Inflammatory macrophage (primary cell): Measurements from ENCODE around the gene MXD3.
"Not testable (repeated sequence)": the region's sequence is repeated elsewhere in the genome, so short reads cannot be mapped to it uniquely, and the experiment has no call there.

Experiments
- DNase-seq, 2 donors: peaks; one replicate each; pipeline ENCODE4 v3.0.0-alpha.2; 2020 to 2022

Gene MXD3

DNA sequence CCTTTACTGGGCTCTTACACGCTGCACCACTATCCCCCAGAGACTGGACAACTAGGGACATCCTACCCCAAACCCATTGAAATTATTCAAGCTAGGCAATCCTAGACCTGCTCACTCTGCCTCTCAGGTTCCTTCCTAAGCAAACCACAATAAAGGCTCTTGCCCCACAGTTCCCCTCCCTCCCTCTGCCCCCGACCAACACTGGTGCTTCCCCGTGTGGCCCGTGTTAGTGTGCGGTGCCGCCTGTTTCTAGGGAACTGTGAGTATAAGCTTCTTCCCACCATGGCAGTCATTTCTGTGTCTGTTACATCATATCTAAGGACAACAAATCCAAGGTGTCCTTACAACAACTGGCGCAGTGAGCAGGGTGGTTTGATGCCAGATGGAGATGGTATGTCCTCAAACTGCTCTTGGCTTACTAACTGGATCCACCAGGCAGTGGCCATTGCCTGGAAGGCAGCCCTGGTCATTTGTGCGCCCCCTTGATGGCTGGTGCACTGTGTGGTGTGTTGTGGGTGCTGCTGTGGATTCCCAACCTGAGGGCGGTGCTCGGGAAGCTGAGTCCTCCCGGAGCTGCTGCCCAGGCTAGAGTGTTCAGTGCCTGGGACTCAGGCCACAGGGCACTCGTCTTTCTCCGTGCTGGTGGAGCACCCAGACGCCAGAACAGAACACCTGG lies 8.4 kb upstream of the MXD3 start:
- peak in 1 of 2 donors; percentile 36 for DNase-seq

GRCh38 chr5:177317959-177318377 lies 6.3 kb upstream of the MXD3 start:
- peak; percentile 86 to 87 for DNase-seq

- no peak for DNase-seq
These were observed 4.3 kb upstream of the MXD3 start for GRCh38 chr5:177316005-177316404.

- no peak for DNase-seq
These were observed 3.7 kb upstream of the MXD3 start for GRCh38 chr5:177315411-177315810.

DNA sequence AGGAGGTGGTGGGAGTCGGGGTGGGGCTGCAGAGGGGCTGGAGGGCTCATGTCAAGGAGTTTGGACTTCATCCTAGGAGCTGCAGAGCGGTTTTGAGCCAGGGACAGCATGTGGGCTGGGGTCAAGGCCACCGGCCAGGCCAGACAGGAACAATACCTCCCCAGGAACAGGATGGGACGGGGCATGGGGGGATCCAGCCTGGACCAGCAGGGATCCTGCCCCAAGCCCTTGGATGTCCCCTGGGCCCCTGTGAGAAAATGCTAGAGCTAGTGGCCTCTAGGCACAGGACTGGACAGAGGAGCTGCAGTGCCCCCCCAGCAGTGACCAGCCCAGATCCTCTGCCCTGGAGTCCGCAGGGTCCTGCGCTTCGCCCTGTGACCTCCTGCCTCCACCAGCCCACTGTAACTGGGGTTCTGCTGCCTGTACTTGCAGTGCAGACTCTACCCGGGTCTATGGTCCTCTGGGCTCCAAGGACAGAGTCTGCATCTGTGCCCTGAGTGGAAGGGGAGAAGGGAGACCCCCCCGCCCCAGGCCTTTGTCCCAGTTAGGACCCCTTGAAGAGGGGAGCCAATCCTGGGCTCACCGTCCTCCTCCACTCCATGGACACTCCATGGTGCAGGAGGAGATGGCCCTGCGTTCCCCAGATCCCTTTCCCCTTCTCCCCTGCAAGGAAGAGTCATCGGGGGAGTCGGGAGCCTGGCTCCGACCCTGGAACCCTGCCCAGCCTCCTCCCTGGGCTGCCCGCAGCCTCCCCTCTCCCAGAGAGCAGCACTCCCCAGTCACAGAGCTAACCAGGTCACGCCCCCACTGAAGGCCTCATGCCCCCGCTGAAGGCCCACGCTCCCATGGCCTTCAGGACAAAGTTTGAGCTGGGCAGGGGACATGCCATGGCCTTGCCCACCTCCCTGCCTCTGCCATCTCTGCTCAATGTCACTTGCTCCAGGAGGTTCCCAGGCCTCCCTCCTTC lies 3.0 kb upstream of the MXD3 start:
- DNase-seq, result no peak

- no peak for DNase-seq
These were observed 2.0 kb upstream of the MXD3 start for GRCh38 chr5:177313561-177314259.

DNA sequence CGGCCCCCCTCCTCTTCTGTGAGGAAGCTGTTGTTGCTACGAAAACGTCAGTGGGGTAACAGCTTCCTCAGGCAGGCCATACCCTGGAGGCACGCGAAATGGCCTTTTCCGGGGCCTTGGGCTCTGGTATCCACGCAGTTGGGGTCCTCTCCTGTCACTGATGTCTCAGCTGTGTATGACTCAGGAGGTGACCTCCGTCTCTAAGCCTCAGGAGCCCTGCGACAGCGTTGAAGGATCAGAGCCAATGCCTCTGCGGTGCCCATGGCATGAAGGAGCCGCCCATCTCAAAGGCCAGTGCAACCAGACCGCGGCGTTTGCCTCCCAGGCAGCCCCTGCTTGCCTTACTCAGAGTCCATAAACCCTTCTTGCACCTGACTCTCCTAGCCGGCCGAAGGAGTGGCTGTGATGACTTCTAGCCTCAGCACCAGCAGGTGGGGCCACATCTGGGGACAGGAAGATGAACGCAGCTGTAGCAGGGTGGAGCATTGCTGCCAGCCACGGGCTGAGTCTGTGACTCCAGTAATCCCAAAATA lies 1.0 kb upstream of the MXD3 start:
- DNase-seq, result no peak

DNA sequence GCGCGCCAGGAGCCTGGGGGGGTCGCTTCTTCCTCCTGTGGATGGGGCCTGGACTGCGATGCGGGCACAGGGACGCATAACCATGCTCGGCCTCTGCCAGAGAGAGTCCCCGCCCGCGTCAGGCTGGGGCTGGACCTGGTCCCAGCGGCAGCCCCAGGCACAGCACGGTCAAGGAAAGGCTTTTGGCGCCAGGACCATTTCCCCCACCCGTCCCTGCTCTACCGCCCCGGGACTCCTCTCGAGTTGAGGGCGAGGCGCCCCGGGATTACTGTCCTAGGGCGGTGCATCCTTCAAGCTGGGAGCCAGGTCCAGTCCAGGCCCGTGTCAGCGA lies 341 bp downstream of the MXD3 start:
- no peak for DNase-seq

- peak; percentile 45 to 53 for DNase-seq
These were observed 824 bp downstream of the MXD3 start for GRCh38 chr5:177310757-177311391.

- no peak for DNase-seq
These were observed 1.4 kb downstream of the MXD3 start for GRCh38 chr5:177310332-177310731.

DNA sequence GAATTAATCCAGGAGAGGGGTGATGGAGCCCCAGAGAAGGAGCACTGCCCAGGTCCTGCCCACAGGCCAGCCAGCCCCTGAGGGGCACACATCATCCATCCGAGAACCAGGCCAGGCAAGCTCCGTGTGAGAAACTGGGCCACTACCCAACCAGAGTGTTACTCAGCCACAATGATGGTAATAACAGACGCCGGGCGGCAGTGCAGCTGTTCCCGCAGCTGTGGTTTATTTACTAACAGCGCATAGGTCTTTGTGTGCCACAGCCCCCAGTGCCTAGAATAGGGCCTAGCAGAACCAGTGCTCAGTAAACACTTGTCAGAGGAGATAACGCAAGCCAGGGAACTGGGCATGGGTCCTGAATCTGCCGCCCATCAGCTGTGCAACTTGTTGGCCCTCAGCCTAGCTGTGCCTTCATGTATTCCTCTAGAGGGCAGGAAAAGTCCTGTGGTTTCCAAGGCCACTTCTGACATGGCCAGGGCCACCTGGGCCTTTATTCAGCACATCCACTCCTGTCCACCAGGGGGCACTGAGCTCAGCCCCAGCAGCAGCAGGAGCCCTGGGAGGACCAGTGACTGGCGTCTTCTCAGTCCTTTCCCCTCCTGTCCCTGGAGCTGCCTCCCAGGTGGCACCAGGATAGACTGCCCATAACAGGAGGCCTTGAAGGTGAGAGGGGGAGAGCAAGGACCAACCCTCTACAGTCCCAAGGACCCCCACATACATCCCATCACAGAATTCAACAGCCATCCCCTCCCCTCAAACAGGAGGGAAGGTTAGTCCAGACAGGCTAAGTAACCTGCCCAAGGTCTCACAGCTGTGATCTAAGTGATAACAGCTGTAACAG lies 2.1 kb downstream of the MXD3 start:
- peak; percentile 38 to 43 for DNase-seq

GRCh38 chr5:177308740-177309139 lies 3.0 kb downstream of the MXD3 start:
- no peak for DNase-seq

DNA sequence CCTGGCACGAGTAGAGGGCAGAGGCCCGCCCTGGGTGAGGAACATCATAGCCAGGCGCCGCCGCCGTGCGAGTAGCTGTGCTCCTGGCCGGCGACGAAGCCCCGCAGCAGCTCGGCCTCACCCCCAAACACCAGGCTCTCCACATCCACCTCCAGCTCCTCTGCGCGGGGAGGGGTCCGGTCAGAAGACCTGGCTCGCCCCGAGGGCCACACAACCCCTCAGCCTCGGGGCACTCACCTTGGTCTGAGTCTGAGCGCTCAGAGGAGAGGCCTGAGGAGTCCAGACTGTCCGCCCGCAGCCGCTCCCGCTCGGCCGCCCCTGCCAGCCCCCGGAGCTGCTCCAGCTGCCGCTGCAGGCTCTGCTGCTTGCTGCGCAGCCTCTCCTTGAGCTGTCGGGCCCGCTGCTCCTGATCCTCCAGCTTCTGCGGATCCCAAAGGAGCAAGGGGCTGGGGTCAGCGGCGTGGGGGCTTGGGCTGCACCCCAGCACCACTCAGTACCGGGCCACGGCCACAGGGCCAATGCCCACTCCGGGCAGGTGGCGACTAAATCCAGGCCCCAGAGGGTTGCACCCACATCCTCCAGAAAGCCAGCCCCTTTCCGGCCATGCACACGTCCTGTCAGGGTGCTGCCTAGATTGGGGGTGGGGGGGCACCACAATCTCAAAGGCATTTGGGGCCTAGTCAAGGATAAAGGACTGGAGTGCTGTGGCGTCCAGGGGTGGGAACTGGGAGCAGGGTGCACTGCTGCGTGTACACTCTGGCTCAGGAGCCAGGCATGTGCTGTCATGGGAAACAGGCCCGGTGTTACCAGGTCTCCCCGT lies 3.9 kb downstream of the MXD3 start:
- peak in 1 of 2 donors; percentile 1 for DNase-seq

- DNase-seq, result peak; percentile 91 to 97
These were observed 4.8 kb downstream of the MXD3 start for GRCh38 chr5:177306674-177307543.

GRCh38 chr5:177306103-177306640 lies 5.5 kb downstream of the MXD3 start:
- DNase-seq, result not testable (repeated sequence)

GRCh38 chr5:177304392-177305119 lies 7.1 kb downstream of the MXD3 start:
- DNase-seq, result no peak

- no peak for DNase-seq
These were observed 7.7 kb downstream of the MXD3 start for GRCh38 chr5:177303925-177304391.
